Stimulated activated CD4-positive, alpha-beta T cell treated with anti-CD3 and anti-CD28 coated beads, Interleukin-2, amount 100 ng/mL, for 4 hours (primary cell): ENCODE results near the gene PRLH.
"Not testable (repeated sequence)": the region's sequence is repeated elsewhere in the genome, so short reads cannot be mapped to it uniquely, and the experiment has no call there.

Experiments
- DNase-seq: peaks from one replicate; pipeline ENCODE4 v3.0.0-alpha.2; 2020; ENCODE audit warnings: low read depth

Gene PRLH

GRCh38 chr2:237583385-237584295 is 17.3 kb downstream of the PRLH start:
- no peak for DNase-seq

- DNase-seq: no peak
These were observed 19.3 kb downstream of the PRLH start for GRCh38 chr2:237585590-237586221.

DNA sequence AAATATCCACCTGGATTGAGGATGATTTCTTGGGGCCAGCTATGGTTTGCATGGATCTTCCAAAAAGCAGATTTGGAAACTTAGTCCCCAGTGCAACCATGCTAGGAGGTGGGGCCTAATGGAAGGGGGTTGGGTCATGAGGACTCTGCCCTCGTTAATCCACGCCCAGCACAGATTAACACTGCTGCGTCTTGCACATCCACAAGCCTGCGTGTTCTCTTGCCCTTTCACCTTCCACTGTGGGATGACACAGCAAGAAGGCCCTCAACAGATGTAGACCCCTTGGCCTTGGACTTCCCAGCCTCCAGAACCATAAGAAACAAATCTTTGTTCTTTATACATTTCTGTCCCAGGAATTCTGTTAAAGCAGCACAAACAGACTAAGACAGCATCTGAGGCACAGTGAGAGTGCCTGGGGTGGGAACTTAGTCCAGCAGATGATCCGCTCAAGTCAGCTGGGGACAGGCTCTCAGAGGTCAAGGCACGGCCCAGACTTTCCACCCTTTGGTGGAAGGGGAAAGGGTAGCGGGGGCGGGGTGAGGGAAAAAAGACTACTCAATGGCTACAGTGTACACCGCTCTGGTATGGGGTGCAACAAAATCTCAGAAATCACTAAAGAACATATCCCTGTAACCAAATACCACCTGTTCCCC is 21.8 kb downstream of the PRLH start:
- no peak for DNase-seq

DNA sequence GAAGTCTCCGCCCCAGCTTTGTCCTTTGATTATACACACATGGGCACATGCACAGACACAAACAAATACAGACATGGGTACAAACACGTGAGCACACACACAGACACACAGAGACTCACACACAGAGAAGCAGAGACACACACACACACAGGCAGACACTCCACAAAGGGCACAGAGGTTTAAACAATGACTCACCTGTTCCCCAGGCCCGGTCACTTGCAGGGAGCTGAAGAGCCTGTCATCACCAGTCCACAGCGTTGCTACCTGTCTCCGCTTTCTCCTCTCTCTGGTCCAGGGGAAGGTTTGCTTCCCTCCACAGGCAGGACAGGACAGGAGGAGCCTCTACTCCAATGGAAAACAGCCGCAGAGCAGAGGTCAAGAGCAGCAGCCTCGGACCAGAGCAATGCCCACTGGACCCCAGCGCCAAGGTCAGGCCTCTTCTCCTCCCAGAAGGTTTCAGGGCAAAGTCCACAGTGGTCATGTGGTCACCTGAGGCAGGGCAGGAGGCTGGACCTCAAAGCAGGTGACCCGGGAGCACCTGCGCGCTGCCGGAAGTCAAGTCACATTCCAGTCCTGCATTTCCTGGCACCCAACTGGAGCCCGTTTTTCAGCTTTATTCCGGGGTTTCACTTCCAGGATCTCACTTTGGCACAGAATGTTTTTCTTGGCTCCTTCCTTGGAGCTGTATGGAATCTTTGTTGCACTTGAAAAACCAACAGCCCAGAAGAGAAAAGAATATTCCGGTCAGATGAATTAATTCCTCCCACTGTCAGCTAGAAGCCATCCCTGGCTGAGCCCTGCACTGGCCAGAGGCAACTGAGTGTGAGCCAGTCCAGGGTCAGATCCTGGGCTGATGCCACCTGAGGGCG is 24.1 kb downstream of the PRLH start, which contains the start of gene RAB17:
RAB17 (minus strand) TSS at position 463 of the 869 bp plus-strand sequence. CDS start 4,580 bp downstream, outside the sequence.
- no peak for DNase-seq

- DNase-seq: no peak
These were observed 24.9 kb downstream of the PRLH start for GRCh38 chr2:237591141-237591881.

- no peak for DNase-seq
These were observed 26.1 kb downstream of the PRLH start for GRCh38 chr2:237592425-237592980.

DNA sequence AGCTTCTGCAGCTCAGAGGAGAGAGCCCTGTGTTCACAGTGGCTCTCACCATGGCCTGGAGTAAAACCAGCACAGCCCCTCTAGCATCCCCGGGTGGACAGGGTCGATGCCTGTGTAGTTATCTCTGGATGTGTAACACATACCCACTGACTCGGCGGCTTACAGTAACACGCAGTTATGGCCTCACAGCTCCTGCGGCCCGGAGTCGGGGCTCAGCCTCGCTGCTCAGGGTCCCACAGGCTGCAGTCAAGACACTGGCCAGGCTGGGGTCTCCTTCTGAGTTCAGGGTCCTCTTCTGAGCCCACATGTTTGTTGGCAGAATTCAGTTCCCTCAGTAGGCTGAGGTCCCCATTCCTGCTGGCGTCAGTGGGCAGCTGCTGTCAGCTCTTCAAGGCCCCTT is 26.7 kb downstream of the PRLH start:
- no peak for DNase-seq

GRCh38 chr2:237593596-237594320 is 27.4 kb downstream of the PRLH start:
- DNase-seq: no peak

GRCh38 chr2:237594514-237594871 is 28.1 kb downstream of the PRLH start:
- no peak for DNase-seq

DNA sequence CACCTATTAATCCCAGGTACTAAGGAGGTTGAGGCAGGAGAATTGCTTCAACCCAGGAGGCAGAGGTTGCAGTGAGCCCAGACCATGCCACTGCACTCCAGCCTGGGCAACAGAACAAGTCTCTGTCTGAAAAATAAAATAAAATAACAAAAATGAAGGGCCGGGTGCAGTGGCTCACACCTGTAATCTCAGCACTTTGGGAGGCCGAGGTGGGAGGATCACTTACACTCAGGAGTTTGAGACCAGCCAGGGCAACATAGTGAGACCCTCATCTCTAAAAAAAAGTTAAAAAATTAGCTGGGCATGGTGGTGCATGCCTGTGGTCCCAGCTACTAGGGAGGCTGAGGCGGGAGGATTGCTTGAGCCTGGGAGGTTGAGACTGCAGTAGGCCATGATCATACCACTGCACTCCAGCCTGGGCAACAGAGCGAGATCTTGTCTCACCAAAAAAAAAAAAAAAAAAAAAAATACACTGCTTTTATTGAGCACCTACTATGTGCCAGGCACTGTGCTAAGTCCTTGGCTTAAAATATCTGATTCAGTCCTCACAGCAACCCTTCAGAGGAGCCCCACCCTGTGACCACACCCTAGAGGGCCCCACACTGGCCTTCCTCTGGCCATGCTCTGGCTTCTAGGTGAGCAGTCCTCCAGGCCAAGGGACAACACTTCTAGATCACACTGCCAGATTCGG is 29.6 kb downstream of the PRLH start:
- DNase-seq: not testable (repeated sequence)

DNA sequence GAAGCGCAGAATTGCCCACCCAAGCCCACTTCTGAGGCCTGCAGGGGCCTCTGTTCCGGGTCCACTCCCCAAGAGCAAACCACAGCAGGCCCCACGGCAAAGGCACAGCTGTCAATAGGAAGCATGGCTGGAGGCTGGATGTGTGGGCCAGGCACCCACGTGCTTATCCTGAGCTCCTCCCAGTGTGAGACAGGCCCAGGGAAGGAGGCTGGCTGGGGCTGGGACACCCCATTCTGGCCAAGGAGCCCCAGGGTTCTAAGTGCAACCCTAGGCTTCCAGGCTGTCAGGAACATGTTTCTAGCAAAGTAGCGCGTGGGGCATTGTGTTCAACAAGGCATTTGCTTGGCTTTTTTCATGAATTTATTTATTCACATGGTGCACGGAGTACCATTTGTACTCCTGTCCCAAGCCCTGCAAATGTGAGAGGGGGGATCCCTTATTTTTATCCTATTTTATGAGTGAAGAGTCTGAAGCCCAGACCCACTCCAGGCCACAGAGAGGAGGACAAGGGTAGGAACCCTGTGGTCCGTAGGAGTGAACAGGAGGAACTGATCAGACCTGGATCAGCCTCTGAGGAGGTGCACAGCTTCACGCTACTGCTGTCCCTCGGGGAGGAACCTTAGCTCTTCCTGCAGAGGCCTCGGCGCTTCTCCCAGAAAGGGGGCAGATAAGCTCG is 30.3 kb downstream of the PRLH start:
- no peak for DNase-seq

GRCh38 chr2:237597196-237598145 is 31.1 kb downstream of the PRLH start:
- no peak for DNase-seq

DNA sequence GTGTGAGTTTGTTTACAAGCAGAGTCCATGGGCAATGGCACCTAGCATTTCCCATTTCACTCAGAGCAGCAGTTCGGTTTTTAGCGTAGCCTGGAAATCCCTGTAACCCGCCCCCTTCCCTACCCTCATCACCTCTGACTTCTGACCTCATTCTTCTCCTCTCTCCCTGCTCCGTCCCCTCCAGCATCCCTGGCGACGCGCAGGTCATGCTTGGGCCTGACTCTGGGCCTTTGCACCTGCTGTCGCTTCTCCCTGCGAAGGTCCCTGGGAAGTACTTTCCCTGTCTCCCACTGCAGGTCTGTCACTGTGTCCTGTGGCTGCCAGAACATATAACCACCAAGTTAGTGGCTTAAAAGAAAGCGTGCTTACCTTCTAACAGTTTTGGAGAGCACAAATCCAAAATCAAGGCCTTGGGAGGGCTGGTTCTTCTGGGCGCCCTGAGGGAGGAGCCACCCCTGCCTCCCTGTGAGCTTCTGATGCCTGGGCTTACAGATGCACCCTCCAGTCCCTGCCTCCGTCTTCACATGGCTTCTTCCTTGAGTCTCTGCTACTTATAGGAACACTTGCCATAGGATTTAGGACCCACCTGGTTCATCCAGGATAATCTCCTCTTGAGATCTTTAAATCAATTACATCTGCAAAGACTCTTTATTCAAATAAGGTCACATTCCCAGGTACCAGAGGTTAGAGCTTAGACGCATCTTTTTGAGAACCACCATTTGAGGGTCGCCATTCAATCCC is 32.3 kb downstream of the PRLH start:
- DNase-seq: no peak

- DNase-seq: no peak
These were observed 33.2 kb downstream of the PRLH start for GRCh38 chr2:237599465-237600110.

DNA sequence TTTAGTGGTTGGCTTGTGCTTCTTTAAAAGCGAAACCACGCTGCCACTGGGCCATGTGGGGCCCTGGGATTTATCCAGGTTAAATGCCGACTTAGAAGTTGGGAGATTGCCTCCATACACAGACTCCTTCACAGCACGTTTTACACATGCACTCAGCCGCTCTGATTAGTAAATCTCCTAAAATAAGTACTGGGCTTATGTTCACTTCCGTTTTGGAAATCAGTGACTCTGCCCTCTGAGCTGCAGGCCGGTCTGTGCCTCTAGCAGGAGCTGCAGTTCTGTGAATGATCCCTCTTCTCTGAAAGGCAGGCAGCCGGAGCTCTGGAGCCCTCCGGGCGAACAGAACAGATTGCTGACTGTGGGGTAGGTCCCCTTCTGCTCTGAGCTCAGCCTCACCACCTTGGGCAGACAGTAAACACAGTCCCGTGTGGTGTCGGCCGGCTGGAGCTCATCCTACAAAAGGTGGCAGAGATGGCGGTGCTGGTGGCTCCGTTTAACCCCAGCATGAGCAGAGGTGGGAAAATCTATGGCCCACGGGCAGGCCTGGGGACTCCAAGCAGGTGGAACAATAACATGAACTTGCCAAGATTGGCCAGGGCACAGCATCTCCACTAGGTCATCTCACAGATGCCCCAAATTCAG is 34.0 kb downstream of the PRLH start:
- DNase-seq: no peak
